SK-N-SH (cell line): ENCODE measurements around the gene MAST4. TPM values are rescaled to one million over a fixed set of nuclear protein-coding genes. Genes with fewer than 3 reads are reported as not detected.

Source experiments
- CTCF ChIA-PET: fragments of 300-600, 350-600 bp; formaldehyde crosslinking; extraction: SDS; loops from one replicate; lab custom pipeline; 2021; lab: Yijun Ruan, JAX
- POLR2A ChIA-PET: fragments of 350-600 bp; sonication (Branson Sonifier 250); formaldehyde crosslinking; extraction: SDS; loops from one replicate; lab custom pipeline; 2020; ENCODE audit warnings: antibody characterized with exemption, inconsistent platforms; lab: Yijun Ruan, JAX
- DNase-seq: peaks from one replicate; pipeline ENCODE4 v3.0.0; 2012
- H2AFZ ChIP-seq: fragments of 200-600 bp; sonication (generic); 2 replicates; pipeline ENCODE4 v1.8.1; 2016; ENCODE audit warnings: antibody characterized with exemption, mild to moderate bottlenecking, low read depth
- H3F3A ChIP-seq: fragments of 200-600 bp; sonication (generic); replicated peaks from 2 replicates; pipeline ENCODE3; 2016; ENCODE audit warnings: antibody characterized with exemption, mild to moderate bottlenecking; ENCODE audit not compliant: insufficient read depth
- H3K27ac ChIP-seq, 2 experiments: fragments of 200-500 bp in 1 of 2; fragments of 200-600 bp in 1 of 2; sonication (Bioruptor generic) in 1 of 2; sonication (generic), shearing (Covaris generic) in 1 of 2; 2 replicates each; pipeline versions ENCODE4 v1.5.1 to v1.6.1; 2014 to 2016; ENCODE audit warnings: low read depth in 2 of 2, inconsistent platforms in 1 of 2, low read length in 1 of 2, mild to moderate bottlenecking in 1 of 2, mixed read lengths in 1 of 2
- H3K27me3 ChIP-seq: fragments of 200-600 bp; sonication (generic), shearing (Covaris generic); 2 replicates; pipeline ENCODE4 v1.6.1; 2016; ENCODE audit warnings: mixed run types; ENCODE audit not compliant: insufficient read depth
- H3K36me3 ChIP-seq, 2 experiments: fragments of 200-500 bp in 1 of 2; fragments of 200-600 bp in 1 of 2; sonication (Bioruptor generic) in 1 of 2; sonication (generic) in 1 of 2; replicated peaks in 1 of 2; 2 replicates each; pipeline versions ENCODE3 to v1.5.1; 2014 to 2016; ENCODE audit warnings: low read length in 1 of 2, mild to moderate bottlenecking in 1 of 2; ENCODE audit not compliant: insufficient read depth in 2 of 2, control insufficient read depth in 1 of 2
- H3K4me1 ChIP-seq, 2 experiments: fragments of 200-500 bp in 1 of 2; fragments of 200-600 bp in 1 of 2; sonication (Bioruptor generic) in 1 of 2; sonication (generic), shearing (Covaris generic) in 1 of 2; 2 replicates each; pipeline versions ENCODE4 v1.5.1 to v1.6.1; 2014 to 2016; ENCODE audit warnings: low read depth in 1 of 2, low read length in 1 of 2, mixed run types in 1 of 2; ENCODE audit not compliant: insufficient read depth in 2 of 2, control insufficient read depth in 1 of 2
- H3K4me2 ChIP-seq: fragments of 200-600 bp; sonication (generic), shearing (Covaris generic); 2 replicates; pipeline ENCODE4 v1.6.1; 2017; ENCODE audit warnings: mixed run types
- H3K4me3 ChIP-seq, 2 experiments: fragments of 200-500 bp in 1 of 2; fragments of 200-600 bp in 1 of 2; sonication (Bioruptor generic) in 1 of 2; sonication (generic), shearing (Covaris generic) in 1 of 2; 2 replicates each; pipeline versions ENCODE4 v1.5.1 to v1.8.1; 2014 to 2016; ENCODE audit warnings: low read depth in 2 of 2, inconsistent platforms in 1 of 2, low read length in 1 of 2, mild to moderate bottlenecking in 1 of 2, mixed read lengths in 1 of 2, moderate library complexity in 1 of 2
- H3K79me2 ChIP-seq: fragments of 200-600 bp; sonication (generic); 2 replicates; pipeline ENCODE4 v1.8.1; 2017; ENCODE audit warnings: mild to moderate bottlenecking; ENCODE audit not compliant: insufficient read depth
- H3K9ac ChIP-seq: fragments of 200-600 bp; sonication (generic); 2 replicates; pipeline ENCODE4 v1.6.1; 2017; ENCODE audit warnings: mixed run types
- H3K9me2 ChIP-seq: fragments of 200-600 bp; sonication (generic); 2 replicates; pipeline ENCODE4 v1.6.1; 2017; ENCODE audit warnings: mixed run types
- H3K9me3 ChIP-seq: fragments of 200-600 bp; sonication (generic); 2 replicates; pipeline ENCODE4 v1.6.1; 2017; ENCODE audit warnings: mixed run types, mild to moderate bottlenecking, moderate library complexity
- H4K20me1 ChIP-seq: fragments of 200-600 bp; sonication (generic); 2 replicates; pipeline ENCODE4 v1.6.1; 2017; ENCODE audit warnings: mild to moderate bottlenecking, mixed run types; ENCODE audit not compliant: insufficient read depth
- CHD2 ChIP-seq: fragments of 150-350 bp; IDR thresholded peaks from 2 replicates; pipeline ENCODE4 v1.6.1; 2018; ENCODE audit warnings: low read length; ENCODE audit not compliant: partially characterized antibody
- ELF1 ChIP-seq: IDR thresholded peaks from 2 replicates; pipeline ENCODE4 v1.4.0; 2012
- EP300 ChIP-seq, 2 experiments: IDR thresholded peaks; 2 replicates each; pipeline versions ENCODE4 v1.4.0 to v1.6.1; 2012; ENCODE audit warnings: borderline replicate concordance in 1 of 2, low read depth in 1 of 2, low read length in 1 of 2
- FOXJ3 ChIP-seq: sonication (generic); formaldehyde crosslinking; IDR thresholded peaks from 2 replicates; pipeline ENCODE4 v1.5.1; 2020; ENCODE audit warnings: mild to moderate bottlenecking, missing genetic modification reagents
- FOXM1 ChIP-seq: IDR thresholded peaks from 2 replicates; pipeline ENCODE4 v1.4.0; 2012; ENCODE audit warnings: low read depth, mild to moderate bottlenecking
- GABPA ChIP-seq: IDR thresholded peaks from 2 replicates; pipeline ENCODE4 v1.4.0; 2012; ENCODE audit warnings: low read depth, mild to moderate bottlenecking
- GATA2 ChIP-seq: sonication (generic); formaldehyde crosslinking; IDR thresholded peaks from 2 replicates; pipeline ENCODE4 v1.5.0; 2020; ENCODE audit warnings: mild to moderate bottlenecking, missing genetic modification reagents
- MXI1 ChIP-seq: IDR thresholded peaks from 2 replicates; pipeline ENCODE4 v1.6.1; 2012; ENCODE audit warnings: mild to moderate bottlenecking, low read depth, low read length, improper control_type of control experiment
- POLR2AphosphoS5 ChIP-seq: IDR thresholded peaks from 2 replicates; pipeline ENCODE4 v1.6.1; 2012; ENCODE audit warnings: low read depth, low read length
- RAD21 ChIP-seq: IDR thresholded peaks from 2 replicates; pipeline ENCODE4 v1.6.1; 2012; ENCODE audit warnings: mild to moderate bottlenecking, low read length
- RCOR1 ChIP-seq: fragments of 150-350 bp; IDR thresholded peaks from 2 replicates; pipeline ENCODE4 v1.6.1; 2017; ENCODE audit warnings: antibody characterized with exemption, low read length
- RFX5 ChIP-seq: IDR thresholded peaks from 2 replicates; pipeline ENCODE4 v1.6.1; 2012; ENCODE audit warnings: mild to moderate bottlenecking, improper control_type of control experiment, low read length
- SMC3 ChIP-seq: IDR thresholded peaks from 2 replicates; pipeline ENCODE4 v1.6.1; 2012; ENCODE audit warnings: low read depth, low read length, improper control_type of control experiment
- TCF12 ChIP-seq: IDR thresholded peaks from 2 replicates; pipeline ENCODE4 v1.4.0; 2012
- USF2 ChIP-seq: fragments of 150-350 bp; IDR thresholded peaks from 2 replicates; pipeline ENCODE4 v1.6.1; 2017; ENCODE audit warnings: antibody characterized with exemption, low read length, low read depth, borderline replicate concordance
- WGBS: methylation state at CpG from one replicate; pipeline ENCODE4 v1.1.6; 2017; ENCODE audit warnings: low lambda C conversion rate; 5-methylcytosine and 5-hydroxymethylcytosine counted together
- polyA plus RNA-seq, 3 experiments: library from polyadenylated mRNA; depleted of rRNA; stranded (reverse); fragments of >200 nt; gene quantifications; 2 replicates each; pipeline ENCODE4 v1.2.3, GENCODE V29; 2012
- TF ChIP-seq, protein P1 (sequence below): IDR thresholded peaks from 2 replicates; pipeline ENCODE4 v1.4.0; 2012; ENCODE audit warnings: low read depth
- TF ChIP-seq, protein P2 (sequence below): fragments of 200-600 bp; sonication (generic); IDR thresholded peaks from 2 replicates; pipeline ENCODE4 v1.6.1; 2017; ENCODE audit warnings: antibody characterized with exemption, mild to moderate bottlenecking, moderate library complexity
- TF ChIP-seq, protein P3 (sequence below): IDR thresholded peaks from 2 replicates; pipeline ENCODE4 v1.4.0; 2012; ENCODE audit warnings: low read depth, borderline replicate concordance
- TF ChIP-seq, protein P4 (sequence below): IDR thresholded peaks from 2 replicates; pipeline ENCODE4; 2012

MAST4 gene
- polyA plus RNA-seq, 1 of the 3 experiments (the other 2 are of a cell fraction) = 2.2 TPM

DNA sequence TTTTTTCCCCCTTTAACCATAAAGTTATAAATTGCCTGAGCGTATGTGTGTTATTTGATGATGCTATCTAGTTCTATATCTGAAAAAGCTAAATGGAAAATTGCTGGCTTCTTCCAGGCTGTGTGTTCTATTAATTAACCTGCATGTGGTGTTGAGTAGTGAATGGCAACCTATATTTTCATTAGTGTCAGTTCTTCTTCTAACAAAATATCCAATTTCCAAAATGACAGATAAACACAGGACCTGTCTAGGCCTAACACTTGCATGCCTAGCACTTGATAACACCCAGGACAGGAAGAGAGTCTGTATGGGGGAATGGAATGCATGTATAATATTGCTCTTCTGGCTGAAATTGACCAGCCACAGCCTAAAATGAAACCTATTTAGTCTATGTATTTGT lies 508.7 kb downstream of the MAST4 start:
- POLR2A ChIA-PET = interaction anchor here (0.6 kb wide), 1 partner anchor 11 kb away, joined by 3 read pairs; no protein-coding TSS in a partner anchor
- Histone ChIP-seq H2AFZ (no peak overlapping the region), H3K79me2 (no peaks in the 10 kb centered on the region; the same call in 1 of the 2 replicates), H3K4me2 (no peak overlapping the region), H4K20me1 (no peaks in the 10 kb centered on the region), H3K9me3 (no peaks in the 10 kb centered on the region), H3K9me2 (no peaks in the 10 kb centered on the region), H3K27ac (peak overlapping the region in 1 of 2 experiments; percentile 91; a peak in 2 of 4 replicates), H3K4me1 (peaks cover 0 to 36% of the 10 kb centered on the region in 2 experiments; a peak in 2 of 4 replicates), H3K4me3 (no peak overlapping the region), H3K36me3 (peaks cover 0 to 9% of the 10 kb centered on the region in 2 experiments), H3F3A (no peaks in the 10 kb centered on the region), H3K27me3 (no peaks in the 10 kb centered on the region), H3K9ac (no peak overlapping the region)
- DNase-seq = peak; percentile 58
- TF ChIP-seq GATA2 (CRISPR knock-in tag) (peak; percentile 91), TCF12 (peak; percentile 30; the same call in 1 of the 2 replicates), FOXJ3 (CRISPR knock-in tag) (peak; percentile 81), RAD21 (peak; percentile 11), RCOR1 (peak; percentile 97), POLR2AphosphoS5 (peak; percentile 36; the same call in 1 of the 2 replicates), CHD2 (peak; percentile 83), GABPA (no peak), EP300 (IDR thresholded peaks at IDR 0.05; ENCODE audit: borderline replicate concordance in 1 of 2, low read depth in 1 of 2, low read length in 1 of 2) (peak in 1 of 2 experiments; percentile 98; a peak in 2 of 4 replicates)
- TF ChIP-seq, protein P1, sequence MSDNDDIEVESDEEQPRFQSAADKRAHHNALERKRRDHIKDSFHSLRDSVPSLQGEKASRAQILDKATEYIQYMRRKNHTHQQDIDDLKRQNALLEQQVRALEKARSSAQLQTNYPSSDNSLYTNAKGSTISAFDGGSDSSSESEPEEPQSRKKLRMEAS = no peak
- CTCF ChIA-PET = interaction anchor here (1.1 to 1.8 kb wide), 2 partner anchors 16 to 116 kb away, joined by 3 to 7 read pairs; no protein-coding TSS in a partner anchor
- 83% methylated on average over 1 of the region's 1 CpG for WGBS

DNA sequence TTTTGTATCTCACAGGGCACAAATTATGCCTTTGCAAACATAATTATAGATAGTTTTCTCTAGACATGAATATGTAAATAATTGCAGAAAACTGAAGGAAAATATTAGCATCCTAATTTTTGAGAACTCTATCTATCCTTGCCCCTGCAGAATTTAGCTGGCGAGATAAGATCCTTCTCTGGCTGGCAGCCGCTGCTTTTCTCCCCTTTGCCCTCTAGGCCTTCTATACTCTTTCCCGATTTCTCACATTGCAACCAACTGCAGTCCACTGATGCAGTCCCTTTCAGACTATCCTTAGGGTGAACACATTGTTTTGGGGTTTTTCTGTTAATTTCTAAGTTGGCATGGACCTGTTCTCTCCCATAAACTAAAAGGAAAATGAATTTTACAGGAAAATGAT lies 509.1 kb downstream of the MAST4 start:
- H3K9me3 ChIP-seq = no peaks in the 10 kb centered on the region
- peak; percentile 51 for DNase-seq
- POLR2A ChIA-PET = no interaction called here
- peaks cover 0 to 9% of the 10 kb centered on the region in 2 experiments for H3K36me3 ChIP-seq
- H3K4me2 ChIP-seq = no peak overlapping the region
- no peaks in the 10 kb centered on the region for H3K27me3 ChIP-seq
- H2AFZ ChIP-seq = no peak overlapping the region
- H3F3A ChIP-seq = no peaks in the 10 kb centered on the region
- WGBS = 68% methylated on average over 3 of the region's 3 CpGs
- H3K4me3 ChIP-seq = no peak overlapping the region
- no peak overlapping the region for H3K9ac ChIP-seq
- H3K4me1 ChIP-seq = peaks cover 0 to 36% of the 10 kb centered on the region in 2 experiments; a peak in 2 of 4 replicates
- no peaks in the 10 kb centered on the region; the same call in 1 of the 2 replicates for H3K79me2 ChIP-seq
- CTCF ChIA-PET = interaction anchor here (1.8 kb wide), 1 partner anchor 117 kb away, joined by 7 read pairs; no protein-coding TSS in a partner anchor
- H3K9me2 ChIP-seq = no peaks in the 10 kb centered on the region
- peak overlapping the region in 1 of 2 experiments; percentile 91; a peak in 2 of 4 replicates for H3K27ac ChIP-seq
- H4K20me1 ChIP-seq = no peaks in the 10 kb centered on the region
- no peak for TF ChIP-seq GATA2 (CRISPR knock-in tag)
- TF ChIP-seq, protein P2, sequence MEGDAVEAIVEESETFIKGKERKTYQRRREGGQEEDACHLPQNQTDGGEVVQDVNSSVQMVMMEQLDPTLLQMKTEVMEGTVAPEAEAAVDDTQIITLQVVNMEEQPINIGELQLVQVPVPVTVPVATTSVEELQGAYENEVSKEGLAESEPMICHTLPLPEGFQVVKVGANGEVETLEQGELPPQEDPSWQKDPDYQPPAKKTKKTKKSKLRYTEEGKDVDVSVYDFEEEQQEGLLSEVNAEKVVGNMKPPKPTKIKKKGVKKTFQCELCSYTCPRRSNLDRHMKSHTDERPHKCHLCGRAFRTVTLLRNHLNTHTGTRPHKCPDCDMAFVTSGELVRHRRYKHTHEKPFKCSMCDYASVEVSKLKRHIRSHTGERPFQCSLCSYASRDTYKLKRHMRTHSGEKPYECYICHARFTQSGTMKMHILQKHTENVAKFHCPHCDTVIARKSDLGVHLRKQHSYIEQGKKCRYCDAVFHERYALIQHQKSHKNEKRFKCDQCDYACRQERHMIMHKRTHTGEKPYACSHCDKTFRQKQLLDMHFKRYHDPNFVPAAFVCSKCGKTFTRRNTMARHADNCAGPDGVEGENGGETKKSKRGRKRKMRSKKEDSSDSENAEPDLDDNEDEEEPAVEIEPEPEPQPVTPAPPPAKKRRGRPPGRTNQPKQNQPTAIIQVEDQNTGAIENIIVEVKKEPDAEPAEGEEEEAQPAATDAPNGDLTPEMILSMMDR = no peak
- no peak for TF ChIP-seq ELF1
- TF ChIP-seq EP300 (IDR thresholded peaks at IDR 0.05; ENCODE audit: borderline replicate concordance in 1 of 2, low read depth in 1 of 2, low read length in 1 of 2) = peak in 1 of 2 experiments; percentile 76; a peak in 2 of 4 replicates
- TF ChIP-seq, protein P1 = no peak
- TF ChIP-seq, protein P3, sequence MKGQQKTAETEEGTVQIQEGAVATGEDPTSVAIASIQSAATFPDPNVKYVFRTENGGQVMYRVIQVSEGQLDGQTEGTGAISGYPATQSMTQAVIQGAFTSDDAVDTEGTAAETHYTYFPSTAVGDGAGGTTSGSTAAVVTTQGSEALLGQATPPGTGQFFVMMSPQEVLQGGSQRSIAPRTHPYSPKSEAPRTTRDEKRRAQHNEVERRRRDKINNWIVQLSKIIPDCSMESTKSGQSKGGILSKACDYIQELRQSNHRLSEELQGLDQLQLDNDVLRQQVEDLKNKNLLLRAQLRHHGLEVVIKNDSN = no peak
- TF ChIP-seq, protein P4, sequence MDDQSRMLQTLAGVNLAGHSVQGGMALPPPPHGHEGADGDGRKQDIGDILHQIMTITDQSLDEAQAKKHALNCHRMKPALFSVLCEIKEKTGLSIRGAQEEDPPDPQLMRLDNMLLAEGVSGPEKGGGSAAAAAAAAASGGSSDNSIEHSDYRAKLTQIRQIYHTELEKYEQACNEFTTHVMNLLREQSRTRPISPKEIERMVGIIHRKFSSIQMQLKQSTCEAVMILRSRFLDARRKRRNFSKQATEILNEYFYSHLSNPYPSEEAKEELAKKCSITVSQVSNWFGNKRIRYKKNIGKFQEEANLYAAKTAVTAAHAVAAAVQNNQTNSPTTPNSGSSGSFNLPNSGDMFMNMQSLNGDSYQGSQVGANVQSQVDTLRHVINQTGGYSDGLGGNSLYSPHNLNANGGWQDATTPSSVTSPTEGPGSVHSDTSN = no peak
- TF ChIP-seq GABPA = no peak
- TF ChIP-seq USF2 = no peak
- no peak for TF ChIP-seq RFX5
- no peak for TF ChIP-seq SMC3
- no peak for TF ChIP-seq POLR2AphosphoS5
- TF ChIP-seq MXI1 = no peak
- TF ChIP-seq TCF12 = no peak
- no peak for TF ChIP-seq FOXM1
- peak; percentile 24; the same call in 1 of the 2 replicates for TF ChIP-seq RAD21
- no peak for TF ChIP-seq FOXJ3 (CRISPR knock-in tag)
